HEK293T (cell line): Measurements from ENCODE around the gene KLRC1.

Source experiments
- CTCF ChIA-PET: fragments of 350-600 bp; formaldehyde crosslinking; extraction: SDS; loops from one replicate; lab custom pipeline; 2021; ENCODE audit warnings: antibody characterized with exemption, inconsistent platforms; lab: Yijun Ruan, JAX
- POLR2A ChIA-PET: fragments of 350-600 bp; formaldehyde crosslinking; extraction: SDS; loops from one replicate; lab custom pipeline; 2020; ENCODE audit warnings: antibody characterized with exemption, inconsistent platforms; lab: Yijun Ruan, JAX
- DNase-seq: peaks from one replicate; pipeline ENCODE4 v3.0.0; 2012; ENCODE audit warnings: mixed read lengths; ENCODE audit errors: extremely low spot score
- ARNT ChIP-seq: fragments of 450-650 bp; IDR thresholded peaks from 2 replicates; pipeline ENCODE4 v1.6.1; 2017; ENCODE audit warnings: mild to moderate bottlenecking
- BHLHE40 ChIP-seq: fragments of 450-650 bp; IDR thresholded peaks from 2 replicates; pipeline ENCODE4 v1.6.1; 2016; ENCODE audit warnings: mild to moderate bottlenecking, moderate library complexity, borderline replicate concordance
- CTBP1 ChIP-seq: fragments of 450-650 bp; IDR thresholded peaks from 2 replicates; pipeline ENCODE4 v1.6.1; 2016; ENCODE audit warnings: borderline replicate concordance
- ELF4 ChIP-seq: fragments of 450-650 bp; IDR thresholded peaks from 2 replicates; pipeline ENCODE4 v1.6.1; 2017; ENCODE audit warnings: antibody characterized with exemption
- FOXA1 ChIP-seq: fragments of 450-650 bp; IDR thresholded peaks from 2 replicates; pipeline ENCODE4 v1.6.1; 2016; ENCODE audit warnings: mild to moderate bottlenecking
- FOXK2 ChIP-seq: fragments of 450-650 bp; IDR thresholded peaks from 2 replicates; pipeline ENCODE4 v1.6.1; 2016; ENCODE audit warnings: mild to moderate bottlenecking
- FOXM1 ChIP-seq: fragments of 450-650 bp; IDR thresholded peaks from 2 replicates; pipeline ENCODE4 v1.6.1; 2017; ENCODE audit warnings: mild to moderate bottlenecking, borderline replicate concordance
- HDGF ChIP-seq: fragments of 450-650 bp; IDR thresholded peaks from 2 replicates; pipeline ENCODE4 v1.6.1; 2017; ENCODE audit warnings: antibody characterized with exemption, borderline replicate concordance
- L3MBTL2 ChIP-seq: fragments of 450-650 bp; conservative IDR thresholded peaks from 2 replicates; pipeline ENCODE4 v1.6.1; 2016; ENCODE audit warnings: mild to moderate bottlenecking
- LEF1 ChIP-seq: fragments of 450-650 bp; IDR thresholded peaks from 2 replicates; pipeline ENCODE4 v1.6.1; 2017; ENCODE audit warnings: mild to moderate bottlenecking, borderline replicate concordance
- NFRKB ChIP-seq: fragments of 450-650 bp; IDR thresholded peaks from 2 replicates; pipeline ENCODE4 v1.6.1; 2016; ENCODE audit warnings: mild to moderate bottlenecking, moderate library complexity
- SP1 ChIP-seq: fragments of 450-650 bp; IDR thresholded peaks from 2 replicates; pipeline ENCODE4 v1.6.1; 2017
- SUZ12 ChIP-seq: fragments of 450-650 bp; IDR thresholded peaks from 2 replicates; pipeline ENCODE4 v1.6.1; 2016; ENCODE audit warnings: mild to moderate bottlenecking
- TARDBP ChIP-seq: fragments of 450-650 bp; IDR thresholded peaks from 2 replicates; pipeline ENCODE4 v1.6.1; 2016
- ZNF384 ChIP-seq: fragments of 450-650 bp; IDR thresholded peaks from 2 replicates; pipeline ENCODE4 v1.6.1; 2016
- TF ChIP-seq, protein P1 (sequence below): fragments of 450-650 bp; IDR thresholded peaks from 2 replicates; pipeline ENCODE4 v1.6.1; 2016

KLRC1 gene

DNA sequence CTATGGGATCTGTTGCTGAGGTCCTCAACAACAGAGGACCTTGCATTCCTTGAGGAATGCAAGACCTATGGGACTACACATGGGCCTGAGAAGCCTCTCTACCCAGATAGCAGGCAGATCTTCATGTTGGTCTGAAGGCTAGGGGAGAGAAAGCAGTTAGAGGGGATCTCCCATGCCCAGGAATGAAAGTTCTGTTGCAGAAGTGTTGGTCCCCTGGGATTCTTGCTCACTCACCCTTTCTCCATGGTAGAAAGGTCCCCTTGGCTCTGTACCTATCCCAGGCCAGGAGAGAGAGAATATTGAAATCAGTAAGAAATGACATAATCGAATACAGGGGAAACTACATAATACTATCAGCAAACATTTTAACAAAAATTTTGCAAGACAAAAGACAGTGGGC is 16.5 kb upstream of the KLRC1 start:
- ChIA-PET CTCF (no interaction called here), POLR2A (no interaction called here)
- TF ChIP-seq FOXM1 (no peak), SP1 (no peak), FOXA1 (no peak), ELF4 (no peak), FOXK2 (no peak), TARDBP (no peak), CTBP1 (no peak), BHLHE40 (no peak), LEF1 (no peak), HDGF (no peak), L3MBTL2 (no peak)
- TF ChIP-seq, protein P1, sequence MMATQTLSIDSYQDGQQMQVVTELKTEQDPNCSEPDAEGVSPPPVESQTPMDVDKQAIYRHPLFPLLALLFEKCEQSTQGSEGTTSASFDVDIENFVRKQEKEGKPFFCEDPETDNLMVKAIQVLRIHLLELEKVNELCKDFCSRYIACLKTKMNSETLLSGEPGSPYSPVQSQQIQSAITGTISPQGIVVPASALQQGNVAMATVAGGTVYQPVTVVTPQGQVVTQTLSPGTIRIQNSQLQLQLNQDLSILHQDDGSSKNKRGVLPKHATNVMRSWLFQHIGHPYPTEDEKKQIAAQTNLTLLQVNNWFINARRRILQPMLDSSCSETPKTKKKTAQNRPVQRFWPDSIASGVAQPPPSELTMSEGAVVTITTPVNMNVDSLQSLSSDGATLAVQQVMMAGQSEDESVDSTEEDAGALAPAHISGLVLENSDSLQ, result no peak
- DNase-seq, result no peak

DNA sequence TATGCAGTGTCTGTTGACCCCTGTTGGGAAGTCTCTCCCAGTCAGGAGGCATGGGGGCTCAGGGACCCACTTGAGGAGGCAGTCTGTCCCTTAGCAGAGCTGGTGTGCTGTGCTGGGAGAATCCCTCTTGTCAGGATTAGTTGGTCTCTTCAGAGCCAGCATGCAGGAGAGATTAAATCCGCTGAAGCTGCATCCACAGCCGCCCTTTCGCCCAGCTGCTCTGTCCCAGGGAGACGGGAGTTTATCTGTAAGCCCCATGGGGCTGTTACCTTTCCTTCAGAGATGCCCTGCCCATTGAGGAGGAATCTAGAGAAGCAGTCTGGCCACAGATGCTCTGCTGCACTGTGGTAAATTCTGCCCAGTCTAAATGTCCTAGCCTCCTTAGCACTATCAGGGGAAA is 13.1 kb upstream of the KLRC1 start:
- no peak for DNase-seq
- ChIA-PET CTCF (no interaction called here), POLR2A (no interaction called here)
- TF ChIP-seq FOXM1 (no peak), HDGF (no peak), LEF1 (no peak), SUZ12 (no peak), TARDBP (no peak), L3MBTL2 (no peak)

DNA sequence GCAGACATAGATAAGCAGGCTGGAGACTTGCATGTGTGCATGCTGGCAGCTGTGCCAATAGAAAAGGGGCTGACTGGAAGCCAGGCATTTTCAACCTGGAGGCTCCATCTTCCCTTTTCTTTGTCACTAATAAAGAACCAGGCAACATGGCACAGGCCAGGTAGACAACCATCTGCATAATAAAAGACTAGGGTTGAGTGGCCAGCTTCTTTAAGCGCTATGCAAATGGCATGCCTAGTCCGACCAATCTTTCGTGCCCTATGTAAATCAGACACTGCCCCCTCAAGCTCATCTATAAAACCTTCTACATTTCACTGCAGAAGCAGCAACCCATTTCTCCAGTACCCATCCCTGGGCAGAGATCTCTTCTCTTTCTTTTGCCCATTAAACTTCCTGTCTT is 4.6 kb upstream of the KLRC1 start:
- ChIA-PET POLR2A (no interaction called here), CTCF (no interaction called here)
- no peak for DNase-seq
- TF ChIP-seq L3MBTL2, result no peak
- TF ChIP-seq LEF1, result no peak
- no peak for TF ChIP-seq FOXK2
- TF ChIP-seq, protein P1, result no peak
- no peak for TF ChIP-seq TARDBP
- TF ChIP-seq BHLHE40, result no peak
- no peak for TF ChIP-seq FOXA1
- TF ChIP-seq HDGF, result no peak
- TF ChIP-seq ELF4, result no peak
- TF ChIP-seq ZNF384, result no peak
- no peak for TF ChIP-seq NFRKB
- no peak for TF ChIP-seq SUZ12
- no peak for TF ChIP-seq ARNT
- TF ChIP-seq SP1, result no peak
- no peak for TF ChIP-seq FOXM1

DNA sequence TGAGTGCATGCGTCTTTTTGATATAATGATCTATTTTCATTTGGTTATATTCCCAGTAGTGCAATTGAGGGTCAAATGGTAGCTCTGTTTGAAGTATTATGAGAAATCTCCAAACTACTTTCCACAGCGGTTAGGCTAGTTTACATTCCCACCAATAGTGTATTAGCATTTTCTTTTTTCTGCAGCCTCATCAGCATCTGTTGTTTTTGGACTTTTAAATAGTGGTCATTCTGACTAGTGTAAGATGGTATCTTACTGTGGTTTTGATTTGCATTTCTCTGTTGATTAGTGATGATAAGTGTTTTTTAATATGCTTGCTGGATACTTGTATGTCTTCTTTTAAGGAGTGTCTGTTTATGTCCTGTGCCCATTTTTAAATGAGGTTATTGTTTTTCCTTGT is 3.7 kb upstream of the KLRC1 start:
- TF ChIP-seq HDGF (no peak), FOXM1 (no peak), SUZ12 (no peak), L3MBTL2 (no peak), NFRKB (no peak), LEF1 (no peak), ZNF384 (no peak), ARNT (no peak), FOXA1 (no peak), CTBP1 (no peak), FOXK2 (no peak), TARDBP (no peak), SP1 (no peak), ELF4 (no peak), BHLHE40 (no peak)
- TF ChIP-seq, protein P1, result no peak
- CTCF ChIA-PET, result no interaction called here
- DNase-seq, result no peak
- POLR2A ChIA-PET, result no interaction called here

DNA sequence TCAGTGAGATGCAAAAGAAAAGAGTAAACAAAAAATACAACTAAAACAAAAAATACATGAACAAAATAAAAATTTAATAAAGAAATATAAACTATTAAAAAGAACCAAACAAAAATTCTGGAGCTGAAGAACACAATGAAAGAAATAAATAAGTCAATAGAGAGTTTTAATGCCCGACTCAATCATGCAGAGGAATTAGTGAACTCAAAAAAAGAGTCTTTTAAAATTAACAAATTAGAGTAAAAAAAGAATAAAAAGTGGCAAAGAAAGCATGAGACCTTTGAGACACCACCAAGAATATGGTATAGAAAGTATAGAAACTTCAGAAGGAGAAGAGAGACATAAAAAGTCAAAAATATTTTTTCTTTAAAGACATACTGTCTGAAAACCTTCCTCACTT is 2.6 kb upstream of the KLRC1 start:
- CTCF ChIA-PET, result no interaction called here
- DNase-seq, result no peak
- POLR2A ChIA-PET, result no interaction called here
- TF ChIP-seq FOXK2, result no peak
- no peak for TF ChIP-seq TARDBP
- TF ChIP-seq CTBP1, result no peak
- TF ChIP-seq ARNT, result no peak
- TF ChIP-seq NFRKB, result no peak
- TF ChIP-seq L3MBTL2, result no peak
- no peak for TF ChIP-seq ELF4
- no peak for TF ChIP-seq LEF1
- TF ChIP-seq FOXA1, result no peak
- TF ChIP-seq SP1, result no peak
- TF ChIP-seq HDGF, result no peak
- no peak for TF ChIP-seq FOXM1
- TF ChIP-seq, protein P1, result no peak
- no peak for TF ChIP-seq BHLHE40
- no peak for TF ChIP-seq SUZ12
- no peak for TF ChIP-seq ZNF384

DNA sequence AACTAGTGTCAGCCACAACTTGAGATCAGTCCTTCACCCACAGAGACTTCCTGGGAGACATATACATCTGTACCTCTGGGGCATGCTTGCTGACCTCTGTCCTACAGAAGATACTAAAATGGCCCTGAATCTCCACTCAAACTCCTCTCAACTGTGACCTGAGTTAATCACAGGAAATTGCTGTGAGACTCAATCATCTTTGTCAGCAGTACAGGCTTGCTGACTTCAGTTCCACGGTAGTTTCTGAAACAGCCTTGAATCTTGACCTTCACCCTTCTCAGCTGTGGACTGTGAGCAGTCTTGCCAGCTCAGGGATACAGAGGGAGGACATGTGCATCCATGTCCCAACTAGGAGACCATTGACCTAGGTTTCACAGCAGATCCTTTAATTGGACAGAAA is 1.4 kb upstream of the KLRC1 start:
- CTCF ChIA-PET, result no interaction called here
- TF ChIP-seq, protein P1, result no peak
- TF ChIP-seq ZNF384, result no peak
- TF ChIP-seq FOXA1, result no peak
- TF ChIP-seq LEF1, result no peak
- no peak for TF ChIP-seq ELF4
- TF ChIP-seq BHLHE40, result no peak
- no peak for TF ChIP-seq NFRKB
- TF ChIP-seq CTBP1, result no peak
- POLR2A ChIA-PET, result no interaction called here
- no peak for DNase-seq
